DOHH2 (cell line): ENCODE data around the gene BEST2.

ENCODE experiments used
- H3F3A ChIP-seq: fragments of 200-600 bp; sonication (generic), shearing (Covaris generic); 2 replicates; pipeline ENCODE4 v1.6.0; 2016; ENCODE audit warnings: antibody characterized with exemption, mild to moderate bottlenecking; ENCODE audit not compliant: control insufficient read depth, insufficient read depth
- H3K27ac ChIP-seq: fragments of 200-600 bp; sonication (generic); 2 replicates; pipeline ENCODE4 v1.5.1; 2014; ENCODE audit warnings: low read depth, mild to moderate bottlenecking, low read length, moderate library complexity
- H3K27me3 ChIP-seq: fragments of 200-600 bp; sonication (generic); 2 replicates; pipeline ENCODE4 v1.6.1; 2014; ENCODE audit warnings: mild to moderate bottlenecking, low read length, mixed read lengths; ENCODE audit not compliant: control insufficient read depth
- H3K36me3 ChIP-seq: fragments of 200-600 bp; sonication (generic); 2 replicates; pipeline ENCODE4 v1.6.1; 2014; ENCODE audit warnings: mild to moderate bottlenecking, low read length, moderate library complexity, mixed read lengths; ENCODE audit not compliant: control insufficient read depth
- H3K4me1 ChIP-seq: fragments of 200-600 bp; sonication (generic); 2 replicates; pipeline ENCODE4 v1.6.1; 2014; ENCODE audit warnings: mild to moderate bottlenecking, low read length, mixed read lengths; ENCODE audit not compliant: control insufficient read depth
- H3K4me2 ChIP-seq: fragments of 200-600 bp; sonication (generic); 2 replicates; pipeline ENCODE4 v1.6.0; 2014; ENCODE audit warnings: mild to moderate bottlenecking, low read length, moderate library complexity
- H3K4me3 ChIP-seq: fragments of 200-600 bp; sonication (generic); 2 replicates; pipeline ENCODE4 v1.5.1; 2014; ENCODE audit warnings: mild to moderate bottlenecking, low read length, mixed read lengths
- H3K79me2 ChIP-seq: fragments of 200-600 bp; sonication (generic); 2 replicates; pipeline ENCODE4 v1.6.1; 2014; ENCODE audit warnings: mild to moderate bottlenecking, low read length, mixed read lengths; ENCODE audit not compliant: control insufficient read depth
- H3K9me2 ChIP-seq: fragments of 200-600 bp; sonication (generic); replicated peaks from 2 replicates; pipeline ENCODE4 v1.6.1; 2014; ENCODE audit warnings: mild to moderate bottlenecking, low read length, mixed read lengths; ENCODE audit not compliant: control insufficient read depth
- H3K9me3 ChIP-seq: fragments of 200-600 bp; sonication (generic); 2 replicates; pipeline ENCODE4 v1.6.1; 2014; ENCODE audit warnings: antibody characterized with exemption, low read length, mixed read lengths; ENCODE audit not compliant: control insufficient read depth, insufficient read depth
- H4K20me1 ChIP-seq: fragments of 200-600 bp; sonication (generic); 2 replicates; pipeline ENCODE4 v1.6.0; 2014; ENCODE audit warnings: low read depth, mild to moderate bottlenecking, antibody characterized with exemption, low read length, moderate library complexity; ENCODE audit not compliant: control insufficient read depth, insufficient read depth
- CTCF ChIP-seq: fragments of 200-600 bp; sonication (generic); IDR thresholded peaks from one replicate; pipeline ENCODE4 v1.5.1; 2014; ENCODE audit warnings: antibody characterized with exemption, mild to moderate bottlenecking, low read depth, low read length; ENCODE audit not compliant: poor library complexity, severe bottlenecking
- EZH2phosphoT487 ChIP-seq: fragments of 200-600 bp; sonication (generic); IDR thresholded peaks from 2 replicates; pipeline ENCODE4 v1.6.1; 2017; ENCODE audit warnings: borderline replicate concordance, mild to moderate bottlenecking, antibody characterized with exemption, low read length, moderate library complexity, mixed read lengths

Gene BEST2

GRCh38 chr19:12767150-12767549, 15.6 kb downstream of the BEST2 start:
- no peaks in the 10 kb centered on the region for H3K79me2 ChIP-seq

GRCh38 chr19:12767666-12768065, 16.1 kb downstream of the BEST2 start:
- Histone ChIP-seq H4K20me1 (no peaks in the 10 kb centered on the region), H3F3A (no peaks in the 10 kb centered on the region), H3K4me1 (peaks cover 3% of the 10 kb centered on the region; the same call in 1 of the 2 replicates), H3K79me2 (no peaks in the 10 kb centered on the region), H3K27me3 (no peaks in the 10 kb centered on the region), H3K27ac (no peak overlapping the region), H3K4me3 (no peak overlapping the region), H3K9me2 (no peaks in the 10 kb centered on the region), H3K36me3 (no peaks in the 10 kb centered on the region), H3K9me3 (no peaks in the 10 kb centered on the region), H3K4me2 (no peak overlapping the region)
- TF ChIP-seq EZH2phosphoT487 (no peak), CTCF (no peak)

More at GRCh38 chr19:12767150-12767549, 15.6 kb downstream of the BEST2 start:
- Histone ChIP-seq H3F3A (no peaks in the 10 kb centered on the region), H3K36me3 (no peaks in the 10 kb centered on the region), H3K27ac (no peak overlapping the region), H3K4me2 (no peak overlapping the region), H3K9me2 (no peaks in the 10 kb centered on the region), H3K9me3 (no peaks in the 10 kb centered on the region), H3K4me1 (peaks cover 3% of the 10 kb centered on the region; the same call in 1 of the 2 replicates), H3K27me3 (no peaks in the 10 kb centered on the region), H4K20me1 (no peaks in the 10 kb centered on the region), H3K4me3 (no peak overlapping the region)
- TF ChIP-seq CTCF: no peak

DNA sequence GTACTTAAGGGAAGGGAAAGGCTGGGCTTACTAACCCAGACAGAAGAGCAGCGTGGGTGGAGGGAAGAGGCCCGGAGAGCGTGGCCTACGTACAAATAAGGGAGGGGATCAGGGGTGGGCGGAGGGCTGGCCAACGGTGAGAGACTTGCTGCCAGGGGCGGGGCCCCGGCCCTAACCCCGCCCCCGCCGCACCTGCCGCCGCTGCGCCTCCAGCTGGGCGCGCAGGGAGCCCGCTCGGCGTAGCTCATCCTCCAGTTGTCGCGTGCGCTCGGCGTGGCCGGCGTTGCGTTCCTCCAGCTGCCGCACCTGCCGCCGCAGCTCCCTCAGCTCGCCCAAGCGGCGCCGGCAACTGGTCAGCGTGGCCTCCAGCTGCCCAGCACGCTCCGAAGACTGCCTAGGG, 18.1 kb downstream of the BEST2 start:
- H3K4me2 ChIP-seq: no peak overlapping the region
- no peaks in the 10 kb centered on the region for H3K9me2 ChIP-seq
- peaks cover 6% of the 10 kb centered on the region for H3K4me1 ChIP-seq
- no peak overlapping the region for H3K27ac ChIP-seq
- no peaks in the 10 kb centered on the region for H3K27me3 ChIP-seq
- H3K79me2 ChIP-seq: no peaks in the 10 kb centered on the region
- peaks cover 3% of the 10 kb centered on the region; the same call in 1 of the 2 replicates for H3K36me3 ChIP-seq
- TF ChIP-seq CTCF (no peak), EZH2phosphoT487 (no peak)
- H3F3A ChIP-seq: peaks cover 7% of the 10 kb centered on the region; the same call in 1 of the 2 replicates
- no peaks in the 10 kb centered on the region for H3K9me3 ChIP-seq
- no peak overlapping the region for H3K4me3 ChIP-seq
- no peaks in the 10 kb centered on the region for H4K20me1 ChIP-seq

- Histone ChIP-seq H3K4me3 (no peak overlapping the region), H3K79me2 (no peaks in the 10 kb centered on the region), H3K36me3 (peaks cover 3% of the 10 kb centered on the region; the same call in 1 of the 2 replicates), H3K27ac (no peak overlapping the region), H3K4me2 (no peak overlapping the region), H3F3A (peaks cover 7% of the 10 kb centered on the region; the same call in 1 of the 2 replicates), H3K27me3 (no peaks in the 10 kb centered on the region), H3K9me2 (no peaks in the 10 kb centered on the region), H3K9me3 (no peaks in the 10 kb centered on the region), H3K4me1 (peaks cover 11% of the 10 kb centered on the region), H4K20me1 (no peaks in the 10 kb centered on the region)
- TF ChIP-seq CTCF (no peak), EZH2phosphoT487 (no peak)
Measured at GRCh38 chr19:12770922-12771321, 19.3 kb downstream of the BEST2 start.
